Putamen (tissue), 1 donor: Measurements from ENCODE around the gene C16orf86.

ENCODE experiments used
- DNase-seq: peaks from one replicate; pipeline ENCODE4 v3.0.0-alpha.2; 2016; ENCODE audit warnings: low spot score

Gene C16orf86

DNA sequence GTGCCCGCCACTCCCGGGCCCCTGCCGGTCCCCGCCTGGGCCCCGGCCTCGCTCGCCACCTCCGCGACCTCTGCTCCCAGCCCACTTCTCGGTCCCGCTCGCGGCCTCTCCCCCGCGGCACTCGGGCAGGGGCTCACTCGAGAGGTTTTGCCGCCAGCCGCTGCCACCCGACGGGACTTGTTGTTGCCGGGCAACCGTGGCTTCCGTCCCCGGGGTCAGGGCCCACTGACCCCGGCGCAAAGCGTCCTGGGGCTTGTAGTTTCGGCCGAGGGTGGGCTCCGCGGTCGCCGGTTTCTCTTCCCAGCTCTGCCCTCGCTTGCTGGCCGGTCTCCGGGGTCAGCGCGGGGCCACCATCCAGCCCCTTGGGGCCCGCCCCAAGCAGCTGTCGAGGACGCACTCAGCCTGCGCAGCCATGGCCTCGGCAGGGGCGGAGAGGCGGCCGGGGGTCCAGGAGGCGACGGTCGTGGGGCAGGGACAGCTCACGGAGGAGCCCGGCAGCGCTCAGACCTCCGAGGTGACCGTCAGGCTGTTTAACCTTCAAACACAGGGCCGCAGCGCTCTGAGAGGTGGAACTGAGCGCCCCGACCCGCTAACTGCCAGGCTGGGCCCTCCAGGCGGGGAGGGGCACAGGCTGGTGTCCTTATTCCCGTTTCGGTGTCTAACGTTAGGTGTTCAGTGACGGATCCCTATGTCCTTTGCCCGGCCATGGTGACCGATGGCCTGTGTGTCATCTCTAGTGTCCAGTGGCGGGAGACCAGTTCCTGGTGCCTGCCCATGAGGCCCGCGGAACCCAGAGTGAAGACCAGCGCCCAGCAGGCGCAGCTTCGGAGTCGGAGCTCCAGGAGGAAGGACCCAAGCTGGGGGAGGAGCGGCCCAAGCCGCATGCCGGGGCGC is at the start of gene C16orf86, which contains the start of gene ENKD1:
TSS of gene C16orf86 (plus strand) at position 256 of the 894 bp plus-strand sequence. CDS start at position 413, 157 bp downstream.
TSS of gene ENKD1 (minus strand) at position 192 of the 894 bp plus-strand sequence. CDS start 308 bp downstream, outside the sequence.
- peak; percentile 82 for DNase-seq

DNA sequence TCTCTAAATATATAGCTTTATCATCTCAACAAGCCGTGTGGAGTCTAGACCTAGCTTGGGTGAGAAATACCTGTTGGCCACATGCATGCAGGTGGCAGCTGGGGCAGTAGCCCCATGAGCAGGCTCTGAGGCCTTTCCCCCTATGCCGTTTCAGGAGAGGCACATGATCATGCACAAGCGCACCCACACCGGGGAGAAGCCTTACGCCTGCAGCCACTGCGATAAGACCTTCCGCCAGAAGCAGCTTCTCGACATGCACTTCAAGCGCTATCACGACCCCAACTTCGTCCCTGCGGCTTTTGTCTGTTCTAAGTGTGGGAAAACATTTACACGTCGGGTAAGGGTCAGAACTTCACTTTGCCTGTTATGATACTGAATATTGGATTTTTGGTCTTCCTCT is 38.4 kb upstream of the C16orf86 start:
- DNase-seq = no peak

DNA sequence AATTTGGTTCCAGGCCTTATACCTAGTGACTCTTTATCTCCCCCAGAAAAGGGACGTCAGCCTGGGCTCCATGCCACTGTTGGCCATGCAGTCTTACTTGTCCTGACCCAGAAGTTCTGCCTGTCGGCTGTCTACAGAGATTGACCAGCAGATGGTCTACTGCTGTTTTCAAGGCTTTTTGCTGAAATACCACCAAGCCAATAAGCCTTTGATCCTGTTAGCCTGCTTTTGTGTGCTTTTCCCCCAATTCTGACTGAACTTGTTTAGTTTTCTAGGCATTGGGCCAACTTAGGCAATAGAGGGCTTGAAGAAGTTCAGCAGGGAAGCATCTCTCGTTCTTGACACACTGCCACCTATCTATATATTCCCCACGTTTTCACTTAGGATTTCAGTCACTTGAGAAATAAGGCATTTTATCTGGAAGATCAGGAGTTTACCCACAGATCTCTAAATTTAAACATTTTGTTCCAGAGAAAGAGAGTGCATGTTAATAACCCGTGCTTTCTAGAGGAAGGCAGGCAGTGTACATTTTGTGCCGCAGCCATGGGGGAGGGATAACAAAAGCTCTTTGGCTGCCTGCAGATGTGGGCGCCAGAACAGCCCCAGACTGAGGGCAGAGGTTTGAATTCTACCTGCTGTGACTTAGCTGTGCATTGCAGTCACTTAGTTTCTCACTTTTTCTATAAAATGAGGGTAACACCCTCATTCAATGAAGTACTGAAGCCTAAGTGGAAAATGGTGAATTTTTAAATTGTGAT is 34.0 kb upstream of the C16orf86 start:
- peak; percentile 73 for DNase-seq

DNA sequence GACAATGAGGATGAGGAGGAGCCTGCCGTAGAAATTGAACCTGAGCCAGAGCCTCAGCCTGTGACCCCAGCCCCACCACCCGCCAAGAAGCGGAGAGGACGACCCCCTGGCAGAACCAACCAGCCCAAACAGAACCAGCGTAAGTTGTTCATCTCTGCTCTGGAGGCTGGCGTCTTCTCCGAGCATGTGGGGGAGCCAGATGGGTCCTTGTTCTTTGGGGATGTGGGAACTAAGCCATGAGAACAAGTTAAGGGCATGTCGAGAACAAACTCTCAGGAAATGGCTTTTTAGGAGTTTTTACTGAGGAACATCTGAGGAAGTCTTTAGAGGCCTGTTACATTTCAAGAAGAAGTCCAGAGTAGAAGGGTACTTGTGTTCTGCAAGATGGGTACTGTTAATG is 29.9 kb upstream of the C16orf86 start:
- DNase-seq = no peak

DNA sequence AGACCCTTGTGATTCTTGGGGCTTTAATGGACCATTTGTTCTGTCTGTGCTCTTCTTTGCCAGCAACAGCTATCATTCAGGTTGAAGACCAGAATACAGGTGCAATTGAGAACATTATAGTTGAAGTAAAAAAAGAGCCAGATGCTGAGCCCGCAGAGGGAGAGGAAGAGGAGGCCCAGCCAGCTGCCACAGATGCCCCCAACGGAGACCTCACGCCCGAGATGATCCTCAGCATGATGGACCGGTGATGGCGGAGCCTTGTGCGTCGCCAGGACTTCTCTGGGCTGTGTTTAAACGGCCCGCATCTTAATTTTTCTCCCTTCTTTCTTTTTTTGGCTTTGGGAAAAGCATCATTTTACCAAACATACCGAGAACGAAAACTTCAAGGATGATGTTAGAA is 29.0 kb upstream of the C16orf86 start:
- no peak for DNase-seq

GRCh38 chr16:67641779-67642708 is 24.6 kb upstream of the C16orf86 start:
- peak; percentile 78 for DNase-seq

DNA sequence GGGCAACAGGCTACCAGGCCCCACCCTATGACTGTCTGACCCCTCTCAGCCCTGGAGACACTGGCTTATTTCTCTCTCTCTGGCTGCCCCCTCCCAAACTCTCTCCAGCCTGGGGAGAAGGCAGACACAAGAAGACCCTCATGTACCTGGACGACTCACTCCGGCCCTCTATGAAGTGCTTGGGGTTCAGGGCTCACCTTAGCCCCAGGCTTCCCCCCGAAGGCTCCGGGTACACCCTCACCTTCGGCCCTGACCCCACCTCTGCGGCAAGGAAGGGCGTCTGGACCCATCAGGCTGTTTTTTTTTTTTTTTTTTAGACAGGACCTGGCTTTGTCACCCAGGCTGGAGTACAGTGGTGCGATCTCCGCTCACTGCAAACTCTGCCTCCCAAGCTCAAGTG is 22.6 kb upstream of the C16orf86 start:
- DNase-seq = no peak

- no peak for DNase-seq
Observed at GRCh38 chr16:67645397-67646121, 21.1 kb upstream of the C16orf86 start.

DNA sequence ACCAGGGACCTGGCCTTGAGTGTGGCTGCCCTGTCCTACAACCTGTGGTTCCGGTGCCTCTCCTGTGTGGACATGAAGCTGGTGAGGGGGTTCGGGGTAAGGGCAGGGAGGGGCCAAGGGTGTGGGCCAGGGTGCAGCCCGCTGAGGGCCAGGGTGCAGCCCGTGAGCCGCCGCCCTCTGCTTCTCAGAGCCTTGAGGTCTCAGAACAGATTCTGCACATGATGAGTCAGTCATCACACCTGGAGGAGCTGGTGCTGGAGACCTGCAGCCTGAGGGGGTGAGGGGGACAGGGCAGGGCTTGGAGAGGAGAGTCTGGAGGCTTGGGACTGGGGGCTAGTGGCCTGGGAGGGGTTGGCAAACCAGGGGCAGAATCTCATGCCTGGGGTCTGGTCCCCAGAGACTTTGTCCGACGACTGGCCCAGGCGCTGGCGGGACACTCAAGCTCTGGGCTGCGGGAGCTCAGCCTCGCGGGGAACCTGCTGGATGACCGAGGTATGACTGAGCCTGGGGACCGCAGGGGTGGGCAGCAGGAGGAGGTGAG is 19.4 kb upstream of the C16orf86 start:
- no peak for DNase-seq

DNA sequence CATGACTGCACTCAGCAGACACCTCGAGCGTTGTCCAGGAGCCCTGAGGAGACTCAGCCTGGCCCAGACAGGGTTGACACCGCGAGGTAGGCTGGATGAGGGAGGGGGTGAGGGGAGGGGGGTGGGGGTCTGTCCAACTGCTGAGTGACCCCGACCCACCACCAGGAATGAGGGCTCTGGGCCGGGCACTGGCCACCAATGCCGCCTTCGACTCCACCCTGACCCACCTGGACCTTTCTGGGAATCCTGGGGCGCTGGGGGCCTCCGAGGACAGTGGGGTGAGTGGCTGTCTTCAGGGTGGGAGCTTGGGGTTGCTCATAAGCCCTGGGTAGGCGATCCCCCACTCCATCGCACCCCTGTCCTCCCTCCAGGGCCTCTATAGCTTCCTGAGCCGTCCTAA is 18.9 kb upstream of the C16orf86 start:
- no peak for DNase-seq

GRCh38 chr16:67648088-67648763 is 18.4 kb upstream of the C16orf86 start:
- no peak for DNase-seq

DNA sequence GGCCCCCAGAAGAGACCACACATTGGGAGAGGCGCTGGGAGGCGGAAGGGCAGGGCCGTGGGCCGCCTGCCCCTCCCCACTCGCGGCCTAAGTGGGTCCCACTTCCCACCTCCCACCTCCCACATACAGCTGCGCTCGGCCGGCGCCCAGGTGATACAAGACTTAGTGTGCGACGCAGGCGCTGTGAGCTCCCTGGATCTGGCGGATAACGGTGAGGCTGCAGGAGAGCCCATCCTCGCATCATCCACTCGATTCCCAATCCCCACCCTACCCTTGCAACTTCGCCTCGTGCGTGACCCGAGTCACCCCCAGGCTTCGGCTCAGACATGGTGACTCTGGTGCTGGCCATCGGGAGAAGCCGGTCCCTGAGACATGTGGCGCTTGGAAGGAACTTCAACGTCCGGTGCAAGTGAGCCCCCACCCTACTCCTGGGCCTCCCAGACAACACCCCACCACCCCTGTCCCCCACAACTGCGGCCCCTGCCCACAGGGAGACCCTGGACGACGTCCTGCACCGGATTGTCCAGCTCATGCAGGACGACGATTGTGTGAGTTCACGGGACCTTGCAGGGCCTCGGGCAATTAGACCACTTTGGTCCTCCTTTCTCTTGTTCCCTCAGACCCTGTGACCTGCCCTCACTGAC is 17.7 kb upstream of the C16orf86 start:
- no peak for DNase-seq

DNA sequence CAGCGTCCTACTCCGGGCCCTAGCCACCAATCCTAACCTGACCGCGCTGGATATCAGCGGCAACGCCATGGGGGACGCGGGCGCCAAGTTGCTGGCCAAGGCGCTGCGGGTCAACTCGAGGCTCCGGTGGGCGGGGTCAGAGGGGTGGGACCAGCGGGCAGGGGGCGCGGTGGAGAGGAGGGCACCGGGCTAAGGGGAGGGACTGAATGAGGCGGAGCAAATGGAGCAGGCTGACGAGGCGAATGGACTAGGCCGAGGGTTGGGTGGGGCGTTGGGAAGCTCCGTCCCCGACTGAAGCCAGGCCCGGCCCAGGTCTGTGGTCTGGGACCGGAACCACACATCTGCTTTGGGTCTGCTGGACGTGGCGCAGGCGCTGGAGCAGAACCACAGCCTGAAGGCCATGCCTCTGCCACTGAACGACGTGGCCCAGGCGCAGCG is 17.1 kb upstream of the C16orf86 start:
- DNase-seq = no peak

DNA sequence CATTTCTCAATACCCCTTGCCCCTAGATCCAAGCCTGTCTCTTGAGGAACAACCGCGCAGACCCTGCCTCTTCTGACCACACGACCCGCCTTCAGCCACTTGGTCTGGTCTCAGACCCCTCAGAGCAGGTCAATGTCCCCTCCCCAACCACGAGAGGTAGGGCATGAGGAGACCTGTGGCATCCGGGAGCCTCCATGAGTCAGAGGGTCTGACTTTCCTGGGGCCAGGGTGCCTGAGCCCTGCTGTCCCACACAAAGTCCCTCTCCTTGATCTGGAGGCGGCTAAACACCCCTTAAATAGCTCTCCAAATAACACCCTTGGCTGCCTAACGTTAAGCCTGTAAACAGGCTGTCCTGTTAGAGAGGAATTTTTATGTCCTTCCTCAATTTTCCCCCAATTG is 16.6 kb upstream of the C16orf86 start:
- no peak for DNase-seq

DNA sequence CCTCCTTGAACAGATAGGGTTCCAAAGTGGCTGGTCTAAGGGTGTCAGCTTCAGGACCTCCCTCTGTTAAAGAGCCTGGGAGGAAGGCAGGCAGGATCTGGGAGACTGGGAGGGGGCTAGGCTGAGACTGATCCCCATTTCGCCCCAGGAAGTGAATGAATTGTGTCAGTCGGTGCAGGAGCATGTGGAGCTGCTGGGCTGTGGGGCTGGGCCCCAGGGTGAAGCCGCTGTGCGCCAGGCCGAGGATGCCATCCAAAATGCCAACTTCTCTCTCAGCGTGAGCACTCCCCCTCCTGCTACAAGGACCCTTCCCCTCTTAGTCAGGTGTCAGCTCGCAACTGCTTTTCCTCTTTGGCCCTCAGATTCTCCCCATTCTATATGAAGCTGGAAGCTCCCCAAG is 15.6 kb upstream of the C16orf86 start:
- no peak for DNase-seq

DNA sequence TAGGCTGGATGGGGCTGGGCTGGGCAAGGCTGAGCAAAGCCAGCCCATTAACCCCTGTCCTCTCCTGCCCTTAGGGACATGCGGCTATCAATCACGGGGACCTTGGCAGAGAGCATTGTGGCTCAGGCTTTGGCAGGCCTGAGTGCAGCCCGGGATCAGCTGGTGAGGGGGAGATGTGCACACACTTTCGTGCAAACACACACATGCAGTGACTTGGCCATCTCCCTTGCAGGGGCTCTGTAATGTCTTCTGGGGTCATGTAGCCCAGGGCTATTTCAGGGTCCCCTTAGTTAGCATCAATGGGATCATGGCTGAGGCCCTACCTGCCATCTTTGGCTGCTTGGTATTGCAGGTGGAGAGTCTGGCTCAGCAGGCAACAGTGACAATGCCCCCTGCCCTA is 14.8 kb upstream of the C16orf86 start:
- no peak for DNase-seq

- DNase-seq = no peak
Observed at GRCh38 chr16:67652578-67653127, 14.0 kb upstream of the C16orf86 start.

GRCh38 chr16:67653128-67653788 is 13.4 kb upstream of the C16orf86 start:
- no peak for DNase-seq
